Measurements from ENCODE around the gene GALNT11.

Gene GALNT11

DNA sequence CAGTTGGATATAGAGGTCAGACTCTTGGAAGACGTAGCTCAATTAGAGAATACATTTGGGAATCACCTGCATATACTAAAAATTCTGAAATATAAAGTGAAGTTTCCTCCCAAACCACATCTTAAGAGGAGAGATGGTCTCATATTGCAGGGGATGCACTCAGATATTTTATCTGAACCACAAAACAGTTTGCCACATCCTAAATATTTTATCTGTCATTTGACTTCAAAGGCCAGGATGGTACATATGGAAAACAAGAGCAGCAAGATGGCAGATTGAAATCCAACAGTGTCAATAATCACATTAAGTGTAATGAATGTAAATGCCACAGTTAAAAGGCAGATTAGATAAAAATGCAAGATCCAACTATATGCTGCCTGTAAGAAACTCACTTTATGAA lies 97.1 kb downstream of the GALNT11 start:
- DNase-seq, result no peak

GRCh38 chr7:152126741-152127140 lies 101.3 kb downstream of the GALNT11 start:
- no peak for DNase-seq

GRCh38 chr7:152127229-152127628 lies 101.8 kb downstream of the GALNT11 start:
- DNase-seq, result no peak

- no peak for DNase-seq
Observed at GRCh38 chr7:152128252-152128651, 102.8 kb downstream of the GALNT11 start.

GRCh38 chr7:152128741-152129461 lies 103.4 kb downstream of the GALNT11 start:
- no peak for DNase-seq

DNA sequence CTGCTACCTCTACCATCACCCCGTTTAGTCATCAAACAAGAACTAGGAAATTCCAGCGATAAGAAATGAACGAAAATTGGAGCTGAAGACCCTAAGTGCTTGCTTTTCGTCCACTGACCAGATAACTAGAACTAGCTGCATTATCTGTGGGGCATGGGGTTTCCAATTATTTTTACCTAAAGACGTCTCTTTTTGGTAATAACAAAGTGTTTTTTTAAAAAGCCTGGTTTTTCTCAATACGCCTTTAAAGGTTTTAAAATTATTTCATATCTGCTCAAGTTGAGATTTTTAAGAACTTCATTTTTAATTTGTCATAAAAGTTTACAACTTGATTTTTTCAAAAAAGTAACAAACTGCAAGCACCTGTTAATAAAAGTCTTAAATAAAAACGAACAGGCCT lies 104.2 kb downstream of the GALNT11 start:
- DNase-seq, result no peak

- DNase-seq, result no peak
Observed at GRCh38 chr7:152130658-152131590, 105.5 kb downstream of the GALNT11 start.

DNA sequence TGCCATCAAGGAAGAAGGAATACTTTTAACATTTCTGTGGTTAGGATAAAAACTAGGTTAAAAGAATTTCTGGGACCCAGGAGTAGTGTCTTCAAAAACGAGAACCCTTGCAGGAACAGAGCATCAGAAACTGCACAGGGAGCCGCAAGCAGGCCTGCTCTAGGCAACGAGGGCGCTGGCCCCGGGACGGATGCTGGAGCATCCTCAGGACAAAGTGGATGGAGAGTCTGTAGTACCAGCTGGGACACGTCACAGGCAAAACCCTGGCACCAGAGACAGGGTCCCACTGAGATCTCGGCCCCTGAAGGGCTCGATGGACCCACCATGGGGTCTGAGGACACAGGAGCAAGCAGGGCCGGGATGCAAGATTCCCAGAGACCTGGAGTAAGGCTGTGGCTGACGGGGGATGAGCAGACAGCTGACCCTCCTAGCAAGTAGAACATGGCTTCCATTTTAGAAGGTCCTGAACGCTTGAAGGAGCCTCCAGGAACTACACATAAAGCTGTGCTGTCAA lies 106.6 kb downstream of the GALNT11 start:
- no peak for DNase-seq

DNA sequence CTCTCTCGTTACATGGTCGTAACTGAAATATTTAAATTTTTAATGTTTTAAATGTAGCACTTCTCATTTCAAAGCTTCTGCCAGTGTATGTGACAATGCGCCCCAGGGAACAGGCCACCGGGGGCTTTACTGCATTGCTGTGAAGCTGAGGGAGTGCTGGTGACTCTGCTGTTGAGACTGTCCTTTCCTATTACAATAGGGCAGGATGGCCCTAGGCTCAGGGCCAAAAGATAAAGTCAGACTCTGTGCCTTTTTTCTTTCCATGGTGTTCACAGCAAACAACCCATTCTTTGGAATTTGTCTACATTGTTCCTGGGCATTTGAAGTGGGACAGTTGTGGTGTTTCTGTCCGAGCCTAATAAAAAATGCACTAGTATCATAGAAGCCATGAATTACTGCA lies 107.3 kb downstream of the GALNT11 start:
- DNase-seq, result no peak

- DNase-seq, result no peak
Observed at GRCh38 chr7:152133804-152134203, 108.3 kb downstream of the GALNT11 start.

DNA sequence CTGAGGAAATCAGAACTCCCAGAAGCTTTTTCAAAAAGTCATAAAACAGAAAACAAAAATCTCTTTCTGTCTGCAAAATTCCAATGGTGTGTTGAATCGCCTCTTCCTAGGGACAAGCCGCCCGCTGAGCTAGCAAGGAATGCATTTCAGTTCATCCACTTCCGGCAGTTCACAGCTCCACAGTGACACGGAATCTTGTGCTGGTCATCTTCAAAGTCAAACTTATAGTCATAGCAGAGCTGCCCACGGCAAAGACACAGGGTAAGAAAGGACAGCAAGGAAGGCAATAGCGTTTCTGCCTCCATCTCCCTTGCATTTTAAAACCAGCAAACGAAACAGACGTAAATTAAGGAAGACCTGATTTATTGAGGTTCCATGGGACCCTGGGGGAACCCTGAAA lies 111.2 kb downstream of the GALNT11 start:
- DNase-seq, result no peak

DNA sequence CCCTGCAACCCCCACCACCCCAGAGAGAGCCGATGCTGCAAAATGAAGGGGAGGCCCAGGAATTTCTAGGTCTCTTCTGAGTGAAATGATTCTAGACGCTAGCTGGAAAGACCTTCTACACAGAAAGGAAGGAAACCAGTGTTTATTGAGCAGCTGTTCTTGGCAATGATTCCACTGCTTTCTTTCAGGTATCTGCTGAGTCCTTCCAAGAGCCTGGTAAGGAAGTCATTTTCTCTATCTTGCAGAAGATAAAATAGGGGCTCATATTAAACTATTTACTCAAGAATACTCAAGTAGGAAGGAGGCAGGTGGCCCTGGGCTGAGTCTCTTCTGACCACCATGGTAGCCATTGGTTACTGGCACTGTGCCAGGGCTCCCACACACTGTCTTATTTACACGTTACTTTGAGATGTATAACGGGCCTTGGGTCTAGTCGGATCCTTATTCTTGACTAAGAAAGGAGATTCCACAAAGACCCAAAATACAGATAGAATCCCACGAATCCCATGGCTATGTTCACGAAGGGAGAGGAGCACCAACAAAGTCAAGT lies 112.1 kb downstream of the GALNT11 start:
- no peak for DNase-seq

DNA sequence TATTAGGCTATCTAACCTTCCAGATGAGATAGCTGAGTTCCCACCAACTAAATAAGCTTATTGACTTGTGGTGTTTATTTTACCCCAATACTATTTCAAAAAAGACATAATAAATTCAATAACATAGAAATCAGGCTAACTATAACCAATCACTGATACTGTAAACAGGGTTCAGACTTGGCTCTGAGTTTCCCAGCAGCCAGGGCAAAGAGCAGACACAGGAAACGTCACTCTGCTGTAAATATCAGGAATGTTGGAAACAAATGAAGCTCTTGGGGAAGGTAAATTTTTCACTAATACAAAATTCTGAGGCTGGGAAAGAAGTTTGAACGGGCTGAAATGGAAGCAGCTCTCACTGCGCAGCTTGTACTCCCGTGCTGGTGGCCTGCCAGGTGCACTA lies 114.6 kb downstream of the GALNT11 start:
- no peak for DNase-seq

GRCh38 chr7:152140560-152140959 lies 115.1 kb downstream of the GALNT11 start:
- no peak for DNase-seq

- DNase-seq, result no peak
Observed at GRCh38 chr7:152142976-152143595, 117.6 kb downstream of the GALNT11 start.

- DNase-seq, result no peak
Observed at GRCh38 chr7:152144557-152145245, 119.2 kb downstream of the GALNT11 start.

GRCh38 chr7:152145853-152146466 lies 120.5 kb downstream of the GALNT11 start:
- DNase-seq, result peak; percentile 6

- DNase-seq, result no peak
Observed at GRCh38 chr7:152148706-152149105, 123.2 kb downstream of the GALNT11 start.

GRCh38 chr7:152149363-152149762 lies 123.9 kb downstream of the GALNT11 start:
- DNase-seq, result no peak

- DNase-seq, result no peak
Observed at GRCh38 chr7:152152267-152152666, 126.8 kb downstream of the GALNT11 start.

- DNase-seq, result no peak
Observed at GRCh38 chr7:152158801-152159587, 133.5 kb downstream of the GALNT11 start.
